NB4 (cell line): ENCODE data around the gene SLC16A11.

Experiments used
- DNase-seq: peaks from one replicate; pipeline ENCODE4 v3.0.0; 2010; ENCODE audit warnings: low read depth
- H3K4me3 ChIP-seq: one replicate; pipeline ENCODE4 v1.5.1; 2011; ENCODE audit warnings: mild to moderate bottlenecking, low read depth, low read length, moderate library complexity
- CTCF ChIP-seq: IDR thresholded peaks from one replicate; pipeline ENCODE4 v1.5.1; 2012; ENCODE audit warnings: low read depth, low read length
- MYC ChIP-seq: IDR thresholded peaks from 2 replicates; pipeline ENCODE4 v1.6.1; 2011; ENCODE audit warnings: low read depth, low read length
- POLR2A ChIP-seq: IDR thresholded peaks from 2 replicates; pipeline ENCODE4 v1.6.1; 2011; ENCODE audit warnings: mild to moderate bottlenecking; ENCODE audit not compliant: insufficient read length; ENCODE audit errors: extremely low read depth
- TF ChIP-seq, protein P1 (sequence below): IDR thresholded peaks from 2 replicates; pipeline ENCODE4 v1.6.1; 2011; ENCODE audit warnings: low read depth, low read length

SLC16A11 gene

DNA sequence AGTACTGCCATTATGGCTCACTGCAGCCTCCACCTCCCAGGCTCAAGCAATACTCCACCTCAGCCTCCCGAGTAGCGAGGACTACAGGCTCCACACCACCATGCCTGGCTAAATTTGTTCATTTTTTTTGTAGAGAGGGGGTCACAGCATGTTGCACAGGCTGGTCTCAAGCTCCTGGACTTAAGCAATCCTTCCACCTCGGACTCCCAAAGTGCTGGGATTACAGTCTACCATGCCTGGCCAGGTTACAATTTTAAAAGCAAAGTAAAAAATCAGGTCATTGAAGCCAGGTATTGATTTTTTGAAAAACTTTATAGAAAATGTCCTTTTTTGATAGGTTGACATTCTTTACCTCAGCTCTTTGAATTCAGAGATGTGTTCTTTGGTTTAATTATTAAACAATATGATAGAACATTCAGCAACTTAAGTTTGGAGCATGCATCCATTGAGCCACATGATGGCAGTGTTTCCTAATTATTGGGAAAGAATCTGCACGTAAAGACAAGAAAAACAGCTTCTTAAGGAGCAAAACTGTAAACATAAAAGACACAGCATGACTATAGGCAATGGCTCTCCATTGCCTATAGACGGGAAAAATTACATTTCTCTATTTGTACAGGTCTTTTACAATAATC lies 1.7 kb upstream of the SLC16A11 start:
- TF ChIP-seq, protein P1, sequence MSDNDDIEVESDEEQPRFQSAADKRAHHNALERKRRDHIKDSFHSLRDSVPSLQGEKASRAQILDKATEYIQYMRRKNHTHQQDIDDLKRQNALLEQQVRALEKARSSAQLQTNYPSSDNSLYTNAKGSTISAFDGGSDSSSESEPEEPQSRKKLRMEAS, result no peak
- TF ChIP-seq CTCF, result peak; percentile 57
- no peak for TF ChIP-seq MYC
- H3K4me3 ChIP-seq, result no peak overlapping the region
- DNase-seq, result peak; percentile 76

GRCh38 chr17:7043182-7043496 lies 753 bp downstream of the SLC16A11 start:
- DNase-seq, result no peak
- no peak overlapping the region for H3K4me3 ChIP-seq
- TF ChIP-seq CTCF, result no peak
- TF ChIP-seq MYC, result no peak
- TF ChIP-seq, protein P1, result no peak
- TF ChIP-seq POLR2A, result no peak

GRCh38 chr17:7042501-7043181 lies 1.3 kb downstream of the SLC16A11 start:
- no peak overlapping the region for H3K4me3 ChIP-seq
- no peak for DNase-seq
- TF ChIP-seq CTCF, result no peak
- TF ChIP-seq, protein P1, result no peak
- TF ChIP-seq MYC, result no peak
- TF ChIP-seq POLR2A, result no peak

DNA sequence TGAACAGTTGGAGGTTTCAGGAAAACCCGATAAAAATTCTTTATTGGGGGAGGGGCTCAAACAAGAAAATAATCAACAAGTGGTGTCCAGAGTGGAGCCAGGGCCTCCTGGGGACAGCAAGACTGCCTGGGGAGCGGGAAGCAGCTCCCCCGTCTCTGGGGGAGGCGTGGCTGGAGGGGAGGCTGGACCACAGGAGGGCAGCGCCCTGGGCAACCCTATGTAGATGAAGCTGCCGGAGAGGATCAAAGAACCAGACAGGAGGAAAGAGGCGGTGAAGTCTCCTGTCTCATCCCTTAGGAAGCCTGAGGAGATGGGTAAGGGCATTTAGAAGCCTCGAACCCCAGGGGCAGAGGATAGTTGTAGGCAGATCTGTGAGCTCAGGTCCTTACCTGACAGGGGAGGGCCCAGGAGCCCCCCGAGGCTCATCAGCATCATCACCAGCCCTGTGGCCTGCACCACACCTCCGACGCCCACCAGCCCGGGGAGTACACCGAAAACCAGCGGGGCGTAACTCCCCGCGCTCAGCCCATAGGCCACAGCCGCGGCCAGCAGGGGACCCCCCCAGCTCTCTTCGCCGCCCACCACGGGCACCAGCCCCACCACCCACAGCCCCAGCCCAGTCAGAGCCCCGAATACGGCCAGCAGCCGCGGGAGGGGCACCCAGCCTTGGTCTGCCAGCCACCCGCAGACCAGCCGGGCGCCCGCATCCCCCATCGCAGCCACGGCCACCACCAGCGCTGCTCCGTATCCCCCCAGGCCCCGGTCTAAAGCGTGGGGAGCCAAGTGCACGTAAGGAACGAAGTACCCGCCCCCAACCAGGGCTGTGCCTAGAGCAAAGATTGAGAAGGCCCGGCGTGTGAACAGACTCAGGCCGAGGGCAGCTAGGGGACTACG lies 2.0 kb downstream of the SLC16A11 start:
- DNase-seq, result no peak
- TF ChIP-seq, protein P1, result no peak
- TF ChIP-seq CTCF, result no peak
- no peak for TF ChIP-seq POLR2A
- TF ChIP-seq MYC, result no peak

DNA sequence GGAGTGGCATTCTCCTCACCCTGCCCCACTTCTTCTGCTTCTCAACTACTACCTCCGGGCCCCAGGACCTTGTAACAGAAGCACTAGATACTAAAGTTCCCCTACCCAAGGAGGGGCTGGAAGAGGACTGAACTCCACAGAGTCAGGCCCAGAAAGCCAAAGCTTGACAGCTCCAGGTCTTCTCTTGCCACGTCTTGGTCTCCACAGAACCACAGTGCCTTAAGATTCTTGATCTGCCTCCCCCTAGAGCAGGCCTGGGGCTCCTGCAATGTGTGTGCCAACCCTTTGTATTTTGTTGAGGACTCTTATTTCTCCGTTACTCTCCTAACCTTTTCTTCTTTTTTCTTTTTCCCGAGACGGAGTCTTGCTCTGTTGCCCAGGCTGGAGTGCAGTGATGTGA lies 4.1 kb downstream of the SLC16A11 start:
- H3K4me3 ChIP-seq, result no peak overlapping the region
- no peak for TF ChIP-seq CTCF
- TF ChIP-seq POLR2A, result no peak
- TF ChIP-seq, protein P1, result no peak
- no peak for TF ChIP-seq MYC
- DNase-seq, result no peak

More for the DNA sequence above, 2.0 kb downstream of the SLC16A11 start:
- H3K4me3 ChIP-seq, result no peak overlapping the region
